ENCODE data around the gene SLC32A1. TPM values are rescaled to one million over a fixed set of nuclear protein-coding genes. Genes with fewer than 3 reads are reported as not detected.

The SLC32A1 gene
- total RNA-seq, 1 experiment from 2014 or later: 0.09 TPM

DNA sequence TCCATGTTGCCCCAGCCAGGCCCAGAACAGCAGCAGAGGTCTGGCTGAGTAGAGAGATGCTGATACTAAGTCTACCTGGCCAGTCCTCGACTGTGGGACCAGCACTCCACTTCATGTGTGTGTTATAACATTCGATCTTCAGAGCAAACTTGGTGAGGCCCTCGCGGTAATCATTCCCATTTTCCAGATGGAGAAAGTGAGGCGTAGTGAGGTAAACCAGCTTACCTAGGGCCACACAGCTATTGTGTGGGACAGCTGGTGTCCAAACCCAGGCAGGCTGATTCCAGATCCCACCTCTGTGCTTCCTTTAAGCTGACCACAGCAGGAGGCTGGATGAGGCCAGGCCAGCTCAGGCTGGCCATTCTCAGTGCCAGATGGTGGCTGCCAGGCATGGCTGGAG lies 47.7 kb upstream of the SLC32A1 start:
- no peak for DNase-seq (ENCODE audit: low spot score)
- H3K4me3 Mint-ChIP-seq: no peak overlapping the region
- H3K36me3 Mint-ChIP-seq: no peaks in the 10 kb centered on the region
- H3K27ac Mint-ChIP-seq: no peak overlapping the region
- CTCF ChIA-PET: no interaction called here
- no peak for ATAC-seq
- TF ChIP-seq, protein P1, sequence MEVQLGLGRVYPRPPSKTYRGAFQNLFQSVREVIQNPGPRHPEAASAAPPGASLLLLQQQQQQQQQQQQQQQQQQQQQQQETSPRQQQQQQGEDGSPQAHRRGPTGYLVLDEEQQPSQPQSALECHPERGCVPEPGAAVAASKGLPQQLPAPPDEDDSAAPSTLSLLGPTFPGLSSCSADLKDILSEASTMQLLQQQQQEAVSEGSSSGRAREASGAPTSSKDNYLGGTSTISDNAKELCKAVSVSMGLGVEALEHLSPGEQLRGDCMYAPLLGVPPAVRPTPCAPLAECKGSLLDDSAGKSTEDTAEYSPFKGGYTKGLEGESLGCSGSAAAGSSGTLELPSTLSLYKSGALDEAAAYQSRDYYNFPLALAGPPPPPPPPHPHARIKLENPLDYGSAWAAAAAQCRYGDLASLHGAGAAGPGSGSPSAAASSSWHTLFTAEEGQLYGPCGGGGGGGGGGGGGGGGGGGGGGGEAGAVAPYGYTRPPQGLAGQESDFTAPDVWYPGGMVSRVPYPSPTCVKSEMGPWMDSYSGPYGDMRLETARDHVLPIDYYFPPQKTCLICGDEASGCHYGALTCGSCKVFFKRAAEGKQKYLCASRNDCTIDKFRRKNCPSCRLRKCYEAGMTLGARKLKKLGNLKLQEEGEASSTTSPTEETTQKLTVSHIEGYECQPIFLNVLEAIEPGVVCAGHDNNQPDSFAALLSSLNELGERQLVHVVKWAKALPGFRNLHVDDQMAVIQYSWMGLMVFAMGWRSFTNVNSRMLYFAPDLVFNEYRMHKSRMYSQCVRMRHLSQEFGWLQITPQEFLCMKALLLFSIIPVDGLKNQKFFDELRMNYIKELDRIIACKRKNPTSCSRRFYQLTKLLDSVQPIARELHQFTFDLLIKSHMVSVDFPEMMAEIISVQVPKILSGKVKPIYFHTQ (CRISPR knock-in tag; IDR thresholded peaks at IDR 0.05): no peak
- TF ChIP-seq ZNF232 (CRISPR knock-in tag; IDR thresholded peaks at IDR 0.05) (no peak), ETV6 (CRISPR knock-in tag; IDR thresholded peaks at IDR 0.05) (no peak), TCF7 (CRISPR knock-in tag; IDR thresholded peaks at IDR 0.05; ENCODE audit: low read depth) (no peak), JUN (CRISPR knock-in tag; IDR thresholded peaks at IDR 0.05) (no peak), EMX1 (CRISPR knock-in tag; IDR thresholded peaks at IDR 0.05) (no peak), GTF2I (CRISPR knock-in tag; conservative IDR thresholded peaks at IDR 0.05) (no peak), SMAD3 (CRISPR knock-in tag; IDR thresholded peaks at IDR 0.05; ENCODE audit: borderline replicate concordance) (no peak), ELF4 (CRISPR knock-in tag; IDR thresholded peaks at IDR 0.05; ENCODE audit: low read depth) (no peak), NR3C1 (CRISPR knock-in tag; conservative IDR thresholded peaks at IDR 0.05; ENCODE audit: low read depth) (no peak), OVOL2 (CRISPR knock-in tag; IDR thresholded peaks at IDR 0.05; ENCODE audit: borderline replicate concordance) (no peak), CBFB (CRISPR knock-in tag; IDR thresholded peaks at IDR 0.05; ENCODE audit: low read depth) (no peak), ZNF263 (CRISPR knock-in tag; IDR thresholded peaks at IDR 0.05; ENCODE audit: low read depth) (no peak), HMGA2 (CRISPR knock-in tag; IDR thresholded peaks at IDR 0.05) (no peak), ZNF138 (CRISPR knock-in tag; conservative IDR thresholded peaks at IDR 0.05) (no peak)
- TF ChIP-seq, protein P2, sequence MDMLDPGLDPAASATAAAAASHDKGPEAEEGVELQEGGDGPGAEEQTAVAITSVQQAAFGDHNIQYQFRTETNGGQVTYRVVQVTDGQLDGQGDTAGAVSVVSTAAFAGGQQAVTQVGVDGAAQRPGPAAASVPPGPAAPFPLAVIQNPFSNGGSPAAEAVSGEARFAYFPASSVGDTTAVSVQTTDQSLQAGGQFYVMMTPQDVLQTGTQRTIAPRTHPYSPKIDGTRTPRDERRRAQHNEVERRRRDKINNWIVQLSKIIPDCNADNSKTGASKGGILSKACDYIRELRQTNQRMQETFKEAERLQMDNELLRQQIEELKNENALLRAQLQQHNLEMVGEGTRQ (CRISPR knock-in tag; IDR thresholded peaks at IDR 0.05): no peak
- TF ChIP-seq, protein P3, sequence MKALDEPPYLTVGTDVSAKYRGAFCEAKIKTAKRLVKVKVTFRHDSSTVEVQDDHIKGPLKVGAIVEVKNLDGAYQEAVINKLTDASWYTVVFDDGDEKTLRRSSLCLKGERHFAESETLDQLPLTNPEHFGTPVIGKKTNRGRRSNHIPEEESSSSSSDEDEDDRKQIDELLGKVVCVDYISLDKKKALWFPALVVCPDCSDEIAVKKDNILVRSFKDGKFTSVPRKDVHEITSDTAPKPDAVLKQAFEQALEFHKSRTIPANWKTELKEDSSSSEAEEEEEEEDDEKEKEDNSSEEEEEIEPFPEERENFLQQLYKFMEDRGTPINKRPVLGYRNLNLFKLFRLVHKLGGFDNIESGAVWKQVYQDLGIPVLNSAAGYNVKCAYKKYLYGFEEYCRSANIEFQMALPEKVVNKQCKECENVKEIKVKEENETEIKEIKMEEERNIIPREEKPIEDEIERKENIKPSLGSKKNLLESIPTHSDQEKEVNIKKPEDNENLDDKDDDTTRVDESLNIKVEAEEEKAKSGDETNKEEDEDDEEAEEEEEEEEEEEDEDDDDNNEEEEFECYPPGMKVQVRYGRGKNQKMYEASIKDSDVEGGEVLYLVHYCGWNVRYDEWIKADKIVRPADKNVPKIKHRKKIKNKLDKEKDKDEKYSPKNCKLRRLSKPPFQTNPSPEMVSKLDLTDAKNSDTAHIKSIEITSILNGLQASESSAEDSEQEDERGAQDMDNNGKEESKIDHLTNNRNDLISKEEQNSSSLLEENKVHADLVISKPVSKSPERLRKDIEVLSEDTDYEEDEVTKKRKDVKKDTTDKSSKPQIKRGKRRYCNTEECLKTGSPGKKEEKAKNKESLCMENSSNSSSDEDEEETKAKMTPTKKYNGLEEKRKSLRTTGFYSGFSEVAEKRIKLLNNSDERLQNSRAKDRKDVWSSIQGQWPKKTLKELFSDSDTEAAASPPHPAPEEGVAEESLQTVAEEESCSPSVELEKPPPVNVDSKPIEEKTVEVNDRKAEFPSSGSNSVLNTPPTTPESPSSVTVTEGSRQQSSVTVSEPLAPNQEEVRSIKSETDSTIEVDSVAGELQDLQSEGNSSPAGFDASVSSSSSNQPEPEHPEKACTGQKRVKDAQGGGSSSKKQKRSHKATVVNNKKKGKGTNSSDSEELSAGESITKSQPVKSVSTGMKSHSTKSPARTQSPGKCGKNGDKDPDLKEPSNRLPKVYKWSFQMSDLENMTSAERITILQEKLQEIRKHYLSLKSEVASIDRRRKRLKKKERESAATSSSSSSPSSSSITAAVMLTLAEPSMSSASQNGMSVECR (CRISPR knock-in tag; IDR thresholded peaks at IDR 0.05; ENCODE audit: borderline replicate concordance): no peak
- TF ChIP-seq, protein P4, sequence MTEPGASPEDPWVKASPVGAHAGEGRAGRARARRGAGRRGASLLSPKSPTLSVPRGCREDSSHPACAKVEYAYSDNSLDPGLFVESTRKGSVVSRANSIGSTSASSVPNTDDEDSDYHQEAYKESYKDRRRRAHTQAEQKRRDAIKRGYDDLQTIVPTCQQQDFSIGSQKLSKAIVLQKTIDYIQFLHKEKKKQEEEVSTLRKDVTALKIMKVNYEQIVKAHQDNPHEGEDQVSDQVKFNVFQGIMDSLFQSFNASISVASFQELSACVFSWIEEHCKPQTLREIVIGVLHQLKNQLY (CRISPR knock-in tag; IDR thresholded peaks at IDR 0.05): no peak
- peaks cover 26% of the 10 kb centered on the region for H3K4me1 Mint-ChIP-seq
- no peaks in the 10 kb centered on the region for H3K9me3 Mint-ChIP-seq
- peaks cover 76% of the 10 kb centered on the region for H3K27me3 Mint-ChIP-seq (ENCODE audit: low read depth)
- POLR2A ChIA-PET: no interaction called here

Measured in WTC11 (cell line).